Epithelial cell of esophagus (primary cell): ENCODE results near the gene SRSF2.
A peak's percentile ranks its signal among the peaks of the same experiment; 100 is the strongest.

ENCODE experiments used
- DNase-seq: peaks from one replicate; pipeline ENCODE4 v3.0.0; 2010; ENCODE audit warnings: low read depth
- H3K4me3 ChIP-seq: 2 replicates; pipeline ENCODE4 v1.5.1; 2011; ENCODE audit warnings: mild to moderate bottlenecking, low read length, control low read depth
- TF ChIP-seq, protein P1 (sequence below): IDR thresholded peaks from 2 replicates; pipeline ENCODE4 v1.5.1; 2011; ENCODE audit warnings: low read depth, mild to moderate bottlenecking, low read length, control low read depth, inconsistent platforms; ENCODE audit not compliant: insufficient read depth; ENCODE audit errors: missing control alignments

SRSF2 gene

DNA sequence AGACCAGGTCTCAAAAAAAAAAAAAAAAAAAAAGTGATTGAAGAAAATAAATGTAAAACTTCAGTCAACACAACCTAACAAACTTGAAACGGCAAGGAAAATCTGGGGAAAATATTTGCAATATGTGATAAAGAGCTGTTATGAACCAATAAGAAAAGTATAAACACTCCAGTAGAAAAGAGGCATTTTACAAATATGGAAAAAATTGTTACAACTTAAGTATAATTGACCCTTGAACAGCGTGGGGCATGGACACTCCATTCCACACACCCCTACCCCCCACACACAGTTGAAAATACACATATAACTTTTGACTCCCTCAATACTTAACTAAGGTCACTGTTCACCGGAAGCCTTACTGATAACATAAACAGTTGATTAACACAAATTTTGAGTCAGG, 21.4 kb upstream of the SRSF2 start:
- no peak for DNase-seq
- H3K4me3 ChIP-seq: no peak overlapping the region
- TF ChIP-seq, protein P1, sequence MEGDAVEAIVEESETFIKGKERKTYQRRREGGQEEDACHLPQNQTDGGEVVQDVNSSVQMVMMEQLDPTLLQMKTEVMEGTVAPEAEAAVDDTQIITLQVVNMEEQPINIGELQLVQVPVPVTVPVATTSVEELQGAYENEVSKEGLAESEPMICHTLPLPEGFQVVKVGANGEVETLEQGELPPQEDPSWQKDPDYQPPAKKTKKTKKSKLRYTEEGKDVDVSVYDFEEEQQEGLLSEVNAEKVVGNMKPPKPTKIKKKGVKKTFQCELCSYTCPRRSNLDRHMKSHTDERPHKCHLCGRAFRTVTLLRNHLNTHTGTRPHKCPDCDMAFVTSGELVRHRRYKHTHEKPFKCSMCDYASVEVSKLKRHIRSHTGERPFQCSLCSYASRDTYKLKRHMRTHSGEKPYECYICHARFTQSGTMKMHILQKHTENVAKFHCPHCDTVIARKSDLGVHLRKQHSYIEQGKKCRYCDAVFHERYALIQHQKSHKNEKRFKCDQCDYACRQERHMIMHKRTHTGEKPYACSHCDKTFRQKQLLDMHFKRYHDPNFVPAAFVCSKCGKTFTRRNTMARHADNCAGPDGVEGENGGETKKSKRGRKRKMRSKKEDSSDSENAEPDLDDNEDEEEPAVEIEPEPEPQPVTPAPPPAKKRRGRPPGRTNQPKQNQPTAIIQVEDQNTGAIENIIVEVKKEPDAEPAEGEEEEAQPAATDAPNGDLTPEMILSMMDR: no peak

- no peak for DNase-seq
- H3K4me3 ChIP-seq: no peak overlapping the region
- TF ChIP-seq, protein P1: no peak
These were observed 20.1 kb upstream of the SRSF2 start for GRCh38 chr17:76757256-76757655.

GRCh38 chr17:76755285-76755684, 18.2 kb upstream of the SRSF2 start:
- TF ChIP-seq, protein P1: no peak
- no peak overlapping the region for H3K4me3 ChIP-seq
- no peak for DNase-seq

DNA sequence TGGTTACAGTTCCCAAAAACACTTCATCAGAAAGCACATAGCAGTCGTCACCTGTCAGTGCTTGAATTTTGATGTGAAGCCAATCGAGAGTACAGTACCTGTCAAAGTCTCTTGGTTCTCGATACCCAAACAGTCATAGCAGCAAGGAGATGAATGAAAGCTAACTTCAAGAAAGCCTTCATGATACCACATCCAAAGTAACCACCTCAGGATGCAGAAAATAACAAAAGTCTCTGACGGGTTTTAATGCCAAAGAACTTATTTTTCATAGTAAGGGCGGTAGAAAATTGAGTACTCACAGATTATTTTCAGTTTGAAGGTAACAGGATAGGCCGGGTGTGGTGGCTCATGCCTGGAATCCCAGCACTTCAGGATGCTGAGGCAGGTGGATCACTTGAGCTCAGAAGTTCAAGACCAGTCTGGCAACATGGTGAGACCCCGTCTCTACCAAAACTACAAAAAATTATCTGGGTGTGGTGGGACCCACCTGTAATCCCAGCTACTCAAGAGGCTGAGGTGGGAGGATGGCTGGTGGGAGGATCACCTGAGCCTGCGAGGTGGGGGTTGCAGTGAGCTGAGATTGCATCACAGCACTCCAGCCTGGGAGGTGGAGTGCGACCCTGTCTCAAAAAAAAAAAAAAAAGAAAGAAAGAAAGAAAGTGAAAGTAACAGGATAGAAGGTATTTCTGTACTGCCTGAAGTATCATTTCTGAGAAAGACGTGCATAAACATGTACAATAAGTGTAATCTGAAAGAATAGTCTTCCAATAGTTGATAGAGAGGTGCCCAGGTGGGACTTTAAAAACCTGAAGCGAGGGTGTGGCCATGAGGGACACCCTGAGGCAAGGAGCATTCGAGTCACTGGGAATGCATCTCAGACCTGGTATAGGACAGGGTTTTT, 16.2 kb upstream of the SRSF2 start:
- DNase-seq: peak; percentile 20
- TF ChIP-seq, protein P1: no peak
- no peak overlapping the region for H3K4me3 ChIP-seq

DNA sequence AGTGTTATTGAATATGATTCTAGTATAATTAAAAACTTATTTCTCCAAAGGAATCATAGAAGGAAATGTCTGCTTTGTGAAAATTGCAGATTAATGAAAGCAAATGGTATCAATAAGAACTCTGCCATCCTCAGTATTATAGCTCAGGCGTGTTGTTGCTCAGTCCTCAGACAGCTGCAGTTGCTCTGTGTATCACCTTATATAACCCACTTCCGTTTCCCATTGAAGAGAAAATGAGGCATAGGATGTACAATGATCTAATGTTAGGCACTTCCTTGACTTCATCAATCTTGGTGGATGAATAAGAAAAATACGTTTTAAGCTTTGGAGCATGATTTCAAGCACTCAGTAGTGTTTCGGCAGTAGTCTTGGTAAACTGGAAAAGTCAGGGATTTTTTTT, 14.9 kb upstream of the SRSF2 start:
- H3K4me3 ChIP-seq: no peak overlapping the region
- TF ChIP-seq, protein P1: no peak
- no peak for DNase-seq

DNA sequence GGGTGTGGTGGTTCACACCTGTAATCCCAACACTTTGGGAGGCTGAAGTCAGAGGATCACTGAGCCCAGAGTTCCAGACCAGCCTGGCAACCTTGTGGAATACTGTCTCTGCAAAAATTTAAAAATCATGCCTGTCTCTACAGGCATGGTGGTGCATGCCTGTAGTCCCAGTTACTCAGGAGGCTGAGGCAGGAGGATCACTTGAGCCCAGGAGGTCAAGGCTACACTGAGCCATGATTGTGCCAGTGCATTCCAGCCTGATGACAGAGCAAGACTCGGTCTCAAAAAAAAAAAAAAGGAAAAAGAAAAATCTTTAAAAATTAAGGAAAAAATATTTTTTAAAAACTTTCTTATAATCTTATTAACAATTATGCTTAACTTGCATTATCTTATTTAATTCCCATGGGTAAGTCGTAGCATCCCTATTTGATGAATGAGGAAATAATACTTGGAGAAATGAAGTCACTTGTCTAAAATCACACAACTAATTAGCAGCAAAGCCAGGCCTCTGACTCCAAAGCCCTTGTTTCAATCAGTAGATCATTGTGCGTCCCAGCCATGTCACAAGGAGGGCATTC, 14.4 kb upstream of the SRSF2 start:
- TF ChIP-seq, protein P1: no peak
- no peak for DNase-seq
- no peak overlapping the region for H3K4me3 ChIP-seq
